ENCODE data around the gene SYT7.

DNA sequence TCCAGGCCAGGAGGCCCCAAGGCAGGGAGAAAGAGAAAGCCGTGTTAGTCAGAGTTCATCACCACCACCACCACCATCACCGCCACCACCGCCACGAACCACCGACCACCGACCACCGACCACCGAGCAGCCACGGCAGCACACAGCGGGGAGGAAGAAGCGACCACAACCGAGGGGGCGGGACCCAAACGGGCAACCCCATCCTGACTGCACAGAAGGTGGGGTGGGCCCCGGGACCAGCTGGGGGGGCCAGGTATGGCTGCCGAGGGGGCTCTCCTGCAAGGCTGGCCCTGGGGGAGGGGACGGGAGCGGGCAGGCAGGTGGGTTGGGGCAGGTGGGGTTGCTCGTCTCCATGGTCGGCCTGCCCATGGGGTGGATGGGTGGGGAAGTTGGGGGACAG lies 34.2 kb downstream of the SYT7 start:
- TF ChIP-seq POLR2AphosphoS5 (IDR thresholded peaks at IDR 0.05; ENCODE audit: low read depth, low read length) (no peak), SIN3A (IDR thresholded peaks at IDR 0.05; ENCODE audit: borderline replicate concordance, insufficient read depth, low read length) (no peak), TAF1 (IDR thresholded peaks at IDR 0.05; ENCODE audit: borderline replicate concordance, insufficient read depth, low read length) (no peak)
- TF ChIP-seq, protein P1, sequence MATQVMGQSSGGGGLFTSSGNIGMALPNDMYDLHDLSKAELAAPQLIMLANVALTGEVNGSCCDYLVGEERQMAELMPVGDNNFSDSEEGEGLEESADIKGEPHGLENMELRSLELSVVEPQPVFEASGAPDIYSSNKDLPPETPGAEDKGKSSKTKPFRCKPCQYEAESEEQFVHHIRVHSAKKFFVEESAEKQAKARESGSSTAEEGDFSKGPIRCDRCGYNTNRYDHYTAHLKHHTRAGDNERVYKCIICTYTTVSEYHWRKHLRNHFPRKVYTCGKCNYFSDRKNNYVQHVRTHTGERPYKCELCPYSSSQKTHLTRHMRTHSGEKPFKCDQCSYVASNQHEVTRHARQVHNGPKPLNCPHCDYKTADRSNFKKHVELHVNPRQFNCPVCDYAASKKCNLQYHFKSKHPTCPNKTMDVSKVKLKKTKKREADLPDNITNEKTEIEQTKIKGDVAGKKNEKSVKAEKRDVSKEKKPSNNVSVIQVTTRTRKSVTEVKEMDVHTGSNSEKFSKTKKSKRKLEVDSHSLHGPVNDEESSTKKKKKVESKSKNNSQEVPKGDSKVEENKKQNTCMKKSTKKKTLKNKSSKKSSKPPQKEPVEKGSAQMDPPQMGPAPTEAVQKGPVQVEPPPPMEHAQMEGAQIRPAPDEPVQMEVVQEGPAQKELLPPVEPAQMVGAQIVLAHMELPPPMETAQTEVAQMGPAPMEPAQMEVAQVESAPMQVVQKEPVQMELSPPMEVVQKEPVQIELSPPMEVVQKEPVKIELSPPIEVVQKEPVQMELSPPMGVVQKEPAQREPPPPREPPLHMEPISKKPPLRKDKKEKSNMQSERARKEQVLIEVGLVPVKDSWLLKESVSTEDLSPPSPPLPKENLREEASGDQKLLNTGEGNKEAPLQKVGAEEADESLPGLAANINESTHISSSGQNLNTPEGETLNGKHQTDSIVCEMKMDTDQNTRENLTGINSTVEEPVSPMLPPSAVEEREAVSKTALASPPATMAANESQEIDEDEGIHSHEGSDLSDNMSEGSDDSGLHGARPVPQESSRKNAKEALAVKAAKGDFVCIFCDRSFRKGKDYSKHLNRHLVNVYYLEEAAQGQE (IDR thresholded peaks at IDR 0.05; ENCODE audit: insufficient read depth in 1 of 2, low read depth in 2 of 2, low read length in 2 of 2): no peak

All from PFSK-1 (cell line).